DMS114 treated with DMSO at 0.1 percent for 48 hours (cell line): ENCODE results near the gene REELD1.

ENCODE experiments used
- DNase-seq: peaks from one replicate; lab custom pipeline; 2025; ENCODE audit not compliant: unreplicated experiment; lab: John Stamatoyannopoulos, UW

REELD1 gene

GRCh38 chr4:146265950-146266490, 51.7 kb downstream of the REELD1 start:
- no peak for DNase-seq

- DNase-seq: no peak
Measured at GRCh38 chr4:146267826-146268225, 53.5 kb downstream of the REELD1 start.

GRCh38 chr4:146269228-146269653, 54.9 kb downstream of the REELD1 start:
- no peak for DNase-seq

- no peak for DNase-seq
Measured at GRCh38 chr4:146271466-146271865, 57.1 kb downstream of the REELD1 start.

DNA sequence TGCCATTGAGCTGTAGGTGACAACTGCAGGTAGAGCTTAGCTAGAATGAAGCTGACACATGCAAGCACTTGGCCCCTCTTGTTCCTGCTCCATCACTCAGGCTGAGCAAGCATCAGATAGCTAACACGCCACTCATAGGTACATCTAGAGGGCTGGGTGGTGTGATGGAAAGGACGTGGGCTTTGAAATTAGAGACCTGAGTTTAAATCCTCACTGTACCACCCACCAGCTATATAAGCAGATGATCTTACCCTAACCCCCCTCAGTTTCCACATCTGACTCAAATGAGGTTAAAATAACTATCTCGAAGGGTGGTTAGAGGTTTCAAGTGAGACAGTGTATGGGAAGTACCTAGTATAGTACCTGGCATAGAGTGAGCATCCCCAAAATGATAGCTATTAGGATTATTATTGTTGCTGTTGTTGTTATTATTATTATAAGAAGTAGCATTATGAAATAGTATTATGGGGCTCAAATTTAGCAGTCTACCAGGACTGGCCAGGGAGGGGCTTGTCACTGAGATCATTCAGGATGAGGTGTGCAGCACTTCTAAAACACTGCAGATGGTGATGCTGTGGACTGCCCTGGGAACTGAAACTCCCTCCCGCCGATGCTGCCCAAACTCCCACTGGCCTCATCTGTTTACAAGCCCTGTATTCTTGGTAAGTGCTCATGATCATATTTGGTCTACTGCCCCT, 59.0 kb downstream of the REELD1 start:
- no peak for DNase-seq

- no peak for DNase-seq
Measured at GRCh38 chr4:146274774-146275173, 60.4 kb downstream of the REELD1 start.

GRCh38 chr4:146275370-146275769, 61.0 kb downstream of the REELD1 start:
- no peak for DNase-seq

DNA sequence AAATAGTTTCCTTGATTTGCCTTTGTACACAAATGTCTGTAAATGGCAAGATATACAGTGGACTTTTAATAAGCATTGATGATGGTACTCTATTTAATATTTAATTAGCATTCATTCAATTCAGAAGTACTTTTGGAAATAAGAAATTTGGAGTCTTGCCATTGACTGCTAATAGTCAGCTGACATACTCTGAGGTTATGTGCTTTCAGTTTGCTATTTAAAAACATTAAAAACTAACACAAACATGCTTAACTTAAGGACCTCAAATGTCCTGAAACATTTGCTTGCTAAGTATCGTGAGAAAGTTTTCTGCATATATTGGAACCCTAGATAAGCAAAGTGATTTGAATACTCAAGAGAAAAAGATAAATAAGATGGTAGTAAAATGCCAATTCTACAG, 64.6 kb downstream of the REELD1 start:
- DNase-seq: no peak
